HepG2 (cell line): Measurements from ENCODE around the gene ADAMTS15. TPM values are rescaled to one million over a fixed set of nuclear protein-coding genes. Genes with fewer than 3 reads are reported as not detected.

Source experiments
- ATAC-seq: fragments of 200-7000 bp; cut with Tn5 transposase; 3 replicates; pipeline ENCODE4 v1.9.1; 2020; ENCODE audit warnings: mild to moderate bottlenecking, moderate library complexity
- BruUV-seq: library from RNA; stranded (reverse); fragments of 400-500 nt; replicated peaks from 2 replicates; lab custom pipeline; 2021; lab: Mats Ljungman, UMichigan
- CTCF ChIA-PET: fragments of 300-600 bp; formaldehyde crosslinking; extraction: SDS; loops from one replicate; lab custom pipeline; 2021; ENCODE audit warnings: low total read pairs, inconsistent platforms, low intra/inter-chr PET ratio; lab: Yijun Ruan, JAX
- POLR2A ChIA-PET: fragments of 350-600 bp; sonication (Branson Sonifier 250); formaldehyde crosslinking; loops from one replicate; lab custom pipeline; 2020; ENCODE audit warnings: antibody characterized with exemption, inconsistent platforms; lab: Yijun Ruan, JAX
- DNase-seq: peaks from one replicate; pipeline ENCODE4 v3.0.0-alpha.2; 2015; ENCODE audit warnings: low spot score
- FAIRE-seq: peaks from 3 replicates; lab custom pipeline; 2011; peaks lifted over from hg19 to GRCh38; lab: Jason Lieb, UNC
- H2AFZ ChIP-seq: one replicate; pipeline ENCODE4 v1.6.1; 2011; ENCODE audit warnings: low read length, inconsistent platforms
- H3K27ac ChIP-seq: fragments of 300-600 bp; 3 replicates; pipeline ENCODE4 v1.8.0; 2011; ENCODE audit warnings: mixed run types, mild to moderate bottlenecking, mixed read lengths, low read length, inconsistent platforms; ENCODE audit not compliant: insufficient read depth; ENCODE audit errors: extremely low read length
- H3K27me3 ChIP-seq, 2 experiments: fragments of 200-600 bp in 1 of 2; 2 replicates in 1 of 2; 3 replicates in 1 of 2; pipeline versions ENCODE4 v1.6.0 to v1.8.0; 2011; ENCODE audit warnings: low read length in 2 of 2, mild to moderate bottlenecking in 2 of 2, moderate library complexity in 2 of 2, inconsistent platforms in 1 of 2; ENCODE audit not compliant: insufficient read depth in 2 of 2, control insufficient read depth in 1 of 2
- H3K36me3 ChIP-seq, 2 experiments: fragments of 200-600 bp in 1 of 2; replicated peaks in 1 of 2; 2 replicates in 1 of 2; 3 replicates in 1 of 2; pipeline versions ENCODE4 v1.5.1 to v1.8.0; 2011; ENCODE audit warnings: low read length in 2 of 2, inconsistent platforms in 1 of 2; ENCODE audit not compliant: insufficient read depth in 2 of 2, control insufficient read depth in 1 of 2
- H3K4me1 ChIP-seq: 2 replicates; pipeline ENCODE4 v1.5.1; 2012; ENCODE audit warnings: low read length, inconsistent platforms; ENCODE audit not compliant: insufficient read depth
- H3K4me2 ChIP-seq: 2 replicates; pipeline ENCODE4 v1.6.0; 2011; ENCODE audit warnings: low read depth, low read length, inconsistent platforms
- H3K4me3 ChIP-seq, 3 experiments: fragments of 200-600 bp in 1 of 3; sonication (generic), shearing (Covaris generic) in 1 of 3; replicated peaks in 1 of 3; 2 replicates each; pipeline ENCODE4 v1.5.1; 2011 to 2016; ENCODE audit warnings: low read length in 3 of 3, inconsistent platforms in 2 of 3, low read depth in 2 of 3, mild to moderate bottlenecking in 2 of 3, control low read depth in 1 of 3, mixed read lengths in 1 of 3; ENCODE audit not compliant: insufficient read depth in 1 of 3
- H3K79me2 ChIP-seq: one replicate; pipeline ENCODE4 v1.6.1; 2011; ENCODE audit warnings: low read length, inconsistent platforms; ENCODE audit not compliant: insufficient read depth
- H3K9ac ChIP-seq: 2 replicates; pipeline ENCODE4 v1.6.0; 2011; ENCODE audit warnings: mild to moderate bottlenecking, low read depth, low read length, inconsistent platforms; ENCODE audit not compliant: insufficient read depth
- H3K9me3 ChIP-seq: 2 replicates; pipeline ENCODE4 v1.5.1; 2012; ENCODE audit warnings: mild to moderate bottlenecking, low read length
- H4K20me1 ChIP-seq: 2 replicates; pipeline ENCODE4 v1.6.0; 2011; ENCODE audit warnings: inconsistent platforms, mild to moderate bottlenecking, low read length, moderate library complexity; ENCODE audit not compliant: insufficient read depth
- EP300 ChIP-seq, 3 experiments: sonication (generic) in 1 of 3; formaldehyde crosslinking in 1 of 3; IDR thresholded peaks; 2 replicates each; pipeline versions ENCODE4 v1.5.1 to v1.6.1; 2011 to 2020; ENCODE audit warnings: low read depth in 2 of 3, low read length in 2 of 3, borderline replicate concordance in 1 of 3, improper control_type of control experiment in 1 of 3, mild to moderate bottlenecking in 1 of 3, missing genetic modification reagents in 1 of 3, moderate library complexity in 1 of 3
- FUBP1 ChIP-seq: sonication (generic); formaldehyde crosslinking; IDR thresholded peaks from 2 replicates; pipeline ENCODE4 v1.5.1; 2020; ENCODE audit warnings: missing genetic modification reagents, mild to moderate bottlenecking, borderline replicate concordance
- HIVEP1 ChIP-seq: sonication (generic); formaldehyde crosslinking; IDR thresholded peaks from 2 replicates; pipeline ENCODE4 v1.4.0; 2020; ENCODE audit warnings: mild to moderate bottlenecking, missing genetic modification reagents
- KLF12 ChIP-seq: sonication (generic); formaldehyde crosslinking; IDR thresholded peaks from 2 replicates; pipeline ENCODE4 v1.4.0; 2020; ENCODE audit warnings: missing genetic modification reagents, borderline replicate concordance
- NPAS2 ChIP-seq: sonication (generic); formaldehyde crosslinking; IDR thresholded peaks from 2 replicates; pipeline ENCODE4 v1.8.0; 2022; ENCODE audit warnings: mild to moderate bottlenecking, missing genetic modification reagents, borderline replicate concordance
- NR1H2 ChIP-seq: sonication (generic); formaldehyde crosslinking; IDR thresholded peaks from 2 replicates; pipeline ENCODE4 v1.8.1; 2022; ENCODE audit warnings: low read depth, missing genetic modification reagents, borderline replicate concordance
- SP4 ChIP-seq: sonication (generic); formaldehyde crosslinking; IDR thresholded peaks from 2 replicates; pipeline ENCODE4 v1.8.1; 2023; ENCODE audit warnings: mild to moderate bottlenecking, missing genetic modification reagents
- ZNF121 ChIP-seq: sonication (generic); formaldehyde crosslinking; IDR thresholded peaks from 2 replicates; pipeline ENCODE4 v1.5.0; 2020; ENCODE audit warnings: mild to moderate bottlenecking, missing genetic modification reagents
- ZNF282 ChIP-seq: fragments of 450-650 bp; IDR thresholded peaks from 2 replicates; pipeline ENCODE4 v1.6.1; 2018; ENCODE audit not compliant: partially characterized antibody
- ZNF563 ChIP-seq: sonication (generic); formaldehyde crosslinking; IDR thresholded peaks from 2 replicates; pipeline ENCODE4 v1.8.0; 2022; ENCODE audit warnings: mild to moderate bottlenecking, moderate library complexity, missing genetic modification reagents
- ZNF670 ChIP-seq: sonication (generic); formaldehyde crosslinking; IDR thresholded peaks from 2 replicates; pipeline ENCODE4 v1.8.0; 2022; ENCODE audit warnings: mild to moderate bottlenecking, missing genetic modification reagents, borderline replicate concordance
- ZNF766 ChIP-seq: sonication (generic); formaldehyde crosslinking; IDR thresholded peaks from 2 replicates; pipeline ENCODE4 v1.5.0; 2020; ENCODE audit warnings: missing genetic modification reagents, borderline replicate concordance
- WGBS: methylation state at CpG from one replicate; pipeline ENCODE4 v1.1.6; 2017; ENCODE audit warnings: low lambda C conversion rate; 5-methylcytosine and 5-hydroxymethylcytosine counted together
- in situ Hi-C: cut with HindIII; loops from 2 replicates; pipeline ENCODE4 v1.10.0; 2017; ENCODE audit warnings: low pct_unique_long_range_greater_than_20kb; ENCODE audit not compliant: extremely low pct_ligation_motif_present
- intact Hi-C: fragments of 100-400 bp; cut with micrococcal nuclease; formaldehyde crosslinking; loops from one replicate; pipeline ENCODE4 v1.10.0; 2022; ENCODE audit not compliant: unreplicated experiment
- polyA plus RNA-seq, 8 experiments: library from polyadenylated mRNA; depleted of rRNA in 3 of 8; stranded (reverse) in 7 of 8; unstranded in 1 of 8; fragments of >200 nt; fragmentation: Illumina TruSeq in 4 of 8; extraction: Trizol in 4 of 8; gene quantifications; 2 replicates each; pipeline versions ENCODE4 v1.2.1 to v1.2.3, GENCODE V29; 2011 to 2016; ENCODE audit warnings: low read depth in 4 of 8, missing spikeins in 1 of 8, mixed read lengths in 1 of 8; ENCODE audit not compliant: insufficient read depth in 1 of 8
- total RNA-seq, 5 experiments: library from RNA; depleted of rRNA; stranded (reverse); fragments of >200 nt; fragmentation: Illumina TruSeq; extraction: Trizol; gene quantifications; 2 replicates each; pipeline ENCODE4 v1.2.3, GENCODE V29; 2016; ENCODE audit warnings: low read depth in 1 of 5
- TF ChIP-seq, protein P1 (sequence below): IDR thresholded peaks from 2 replicates; pipeline ENCODE4 v1.6.1; 2016; ENCODE audit warnings: missing compliant biosample characterization, missing genetic modification reagents, borderline replicate concordance
- TF ChIP-seq, protein P2 (sequence below): IDR thresholded peaks from 2 replicates; pipeline ENCODE4 v1.6.1; 2016

Gene ADAMTS15
- total and polyA plus RNA-seq, 2 of the 13 experiments (the other 11 are each of a cell fraction or from before 2014, with no cell fraction given) = 0.01 to 0.02 TPM

DNA sequence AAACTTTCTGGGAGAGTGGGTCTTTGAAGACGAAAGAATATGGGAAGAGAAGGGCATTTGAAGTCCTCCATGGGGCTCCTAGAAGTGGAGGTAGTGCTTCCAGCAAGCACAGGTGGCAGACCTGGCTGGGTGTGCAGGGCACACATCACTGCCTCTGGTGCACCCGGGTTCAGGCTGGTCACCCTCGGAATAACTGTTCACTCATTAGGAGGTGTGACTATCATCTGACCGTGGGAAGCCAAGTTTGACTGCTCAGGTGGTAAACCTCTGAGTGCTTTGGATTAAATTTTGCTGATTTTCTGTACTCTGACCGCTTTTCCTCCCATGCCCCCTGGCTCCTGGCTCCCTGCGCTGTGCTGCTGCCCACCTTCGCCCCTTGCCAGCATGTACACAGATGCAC is 11.1 kb downstream of the ADAMTS15 start:
- H3K4me2 ChIP-seq = no peak overlapping the region
- CTCF ChIA-PET = no interaction called here
- BruUV-seq = no TSS peak
- ATAC-seq = no peak
- TF ChIP-seq HIVEP1 (no peak), EP300 (IDR thresholded peaks at IDR 0.05; ENCODE audit: low read depth in 2 of 2, low read length in 2 of 2) (no peak), EP300 (CRISPR knock-in tag; IDR thresholded peaks at IDR 0.05; ENCODE audit: borderline replicate concordance) (no peak), ZNF766 (CRISPR knock-in tag) (no peak), ZNF121 (CRISPR knock-in tag) (no peak), SP4 (CRISPR knock-in tag) (no peak), FUBP1 (no peak), ZNF563 (CRISPR knock-in tag) (no peak), NR1H2 (CRISPR knock-in tag) (no peak), KLF12 (no peak), ZNF670 (CRISPR knock-in tag) (no peak), NPAS2 (CRISPR knock-in tag) (no peak), ZNF282 (no peak)
- TF ChIP-seq, protein P1, sequence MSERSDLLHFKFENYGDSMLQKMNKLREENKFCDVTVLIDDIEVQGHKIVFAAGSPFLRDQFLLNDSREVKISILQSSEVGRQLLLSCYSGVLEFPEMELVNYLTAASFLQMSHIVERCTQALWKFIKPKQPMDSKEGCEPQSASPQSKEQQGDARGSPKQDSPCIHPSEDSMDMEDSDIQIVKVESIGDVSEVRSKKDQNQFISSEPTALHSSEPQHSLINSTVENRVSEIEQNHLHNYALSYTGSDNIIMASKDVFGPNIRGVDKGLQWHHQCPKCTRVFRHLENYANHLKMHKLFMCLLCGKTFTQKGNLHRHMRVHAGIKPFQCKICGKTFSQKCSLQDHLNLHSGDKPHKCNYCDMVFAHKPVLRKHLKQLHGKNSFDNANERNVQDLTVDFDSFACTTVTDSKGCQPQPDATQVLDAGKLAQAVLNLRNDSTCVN = no peak
- TF ChIP-seq, protein P2, sequence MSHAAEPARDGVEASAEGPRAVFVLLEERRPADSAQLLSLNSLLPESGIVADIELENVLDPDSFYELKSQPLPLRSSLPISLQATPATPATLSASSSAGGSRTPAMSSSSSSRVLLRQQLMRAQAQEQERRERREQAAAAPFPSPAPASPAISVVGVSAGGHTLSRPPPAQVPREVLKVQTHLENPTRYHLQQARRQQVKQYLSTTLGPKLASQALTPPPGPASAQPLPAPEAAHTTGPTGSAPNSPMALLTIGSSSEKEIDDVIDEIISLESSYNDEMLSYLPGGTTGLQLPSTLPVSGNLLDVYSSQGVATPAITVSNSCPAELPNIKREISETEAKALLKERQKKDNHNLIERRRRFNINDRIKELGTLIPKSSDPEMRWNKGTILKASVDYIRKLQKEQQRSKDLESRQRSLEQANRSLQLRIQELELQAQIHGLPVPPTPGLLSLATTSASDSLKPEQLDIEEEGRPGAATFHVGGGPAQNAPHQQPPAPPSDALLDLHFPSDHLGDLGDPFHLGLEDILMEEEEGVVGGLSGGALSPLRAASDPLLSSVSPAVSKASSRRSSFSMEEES = no peak
- no peak overlapping the region for H2AFZ ChIP-seq
- POLR2A ChIA-PET = no interaction called here
- in situ Hi-C loops (no loop called here), intact Hi-C loops (no loop called here)
- H3K79me2 ChIP-seq = no peaks in the 10 kb centered on the region
- no peak overlapping the region for H3K4me3 ChIP-seq
- H4K20me1 ChIP-seq = no peaks in the 10 kb centered on the region
- WGBS = 14% methylated on average over 4 of the region's 7 CpGs
- no peaks in the 10 kb centered on the region for H3K9me3 ChIP-seq
- FAIRE-seq = no peak
- H3K27me3 ChIP-seq = peaks cover 5 to 55% of the 10 kb centered on the region in 2 experiments; a peak in 4 of 5 replicates
- H3K9ac ChIP-seq = no peak overlapping the region
- H3K36me3 ChIP-seq = no peaks in the 10 kb centered on the region
- peaks cover 7% of the 10 kb centered on the region; the same call in 1 of the 2 replicates for H3K4me1 ChIP-seq
- no peak for DNase-seq
- H3K27ac ChIP-seq = no peak overlapping the region
